GM19452 (cell line): ENCODE data around the gene PLOD3.

Experiments used
- ATAC-seq: cut with Tn5 transposase; IDR thresholded peaks from one replicate; pipeline ENCODE4 v1.9.1; 2021; ENCODE audit not compliant: unreplicated experiment

The PLOD3 gene

DNA sequence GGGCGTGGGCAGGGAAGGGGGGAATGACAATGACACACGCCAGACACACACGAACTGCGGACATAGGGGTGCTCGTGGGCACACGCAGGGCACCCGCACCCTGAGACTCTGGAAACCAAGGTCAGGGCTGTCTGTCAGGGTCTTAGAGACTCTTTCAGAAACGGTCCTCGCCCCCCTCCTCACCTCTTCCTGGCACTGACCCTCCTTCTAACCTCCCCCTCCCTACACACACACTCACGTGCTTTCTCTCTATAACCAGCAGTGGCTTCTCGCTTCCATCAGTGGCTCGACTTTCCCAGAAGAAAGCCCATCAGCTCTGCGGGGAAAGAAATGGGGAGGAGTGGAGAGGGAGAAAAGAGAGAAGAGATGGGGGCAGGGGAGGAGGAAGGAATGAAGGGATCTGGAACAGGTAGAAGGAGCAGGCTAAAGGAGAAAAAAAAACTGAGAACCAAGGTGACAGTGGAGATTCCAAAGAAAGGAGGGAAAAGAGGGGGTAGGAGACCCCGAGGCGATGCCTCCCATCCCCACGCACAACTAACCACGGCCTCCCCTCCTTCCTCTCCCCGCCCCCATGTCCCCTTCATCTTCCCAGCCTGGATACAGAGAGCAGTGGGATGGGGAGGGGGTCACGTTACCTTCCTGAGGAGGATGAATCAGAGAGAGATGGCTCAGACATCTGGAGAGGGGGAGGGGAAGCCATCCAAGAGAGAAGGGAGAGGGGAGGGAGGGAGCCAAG lies 50.3 kb downstream of the PLOD3 start:
- no peak for ATAC-seq

DNA sequence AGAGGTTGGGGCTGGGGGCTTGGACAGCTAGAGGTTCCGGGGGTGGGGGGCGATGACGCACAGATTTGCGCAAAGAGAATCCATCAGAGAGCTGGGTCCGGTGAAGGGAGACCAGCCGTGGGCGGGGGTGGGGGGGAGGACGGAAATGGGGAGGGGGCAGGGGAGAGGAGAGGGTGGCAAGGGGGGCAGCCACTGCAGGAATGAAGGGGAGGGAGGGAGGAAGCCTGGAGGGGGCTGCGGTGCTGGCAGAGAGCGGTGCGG lies 50.8 kb downstream of the PLOD3 start:
- ATAC-seq = no peak

DNA sequence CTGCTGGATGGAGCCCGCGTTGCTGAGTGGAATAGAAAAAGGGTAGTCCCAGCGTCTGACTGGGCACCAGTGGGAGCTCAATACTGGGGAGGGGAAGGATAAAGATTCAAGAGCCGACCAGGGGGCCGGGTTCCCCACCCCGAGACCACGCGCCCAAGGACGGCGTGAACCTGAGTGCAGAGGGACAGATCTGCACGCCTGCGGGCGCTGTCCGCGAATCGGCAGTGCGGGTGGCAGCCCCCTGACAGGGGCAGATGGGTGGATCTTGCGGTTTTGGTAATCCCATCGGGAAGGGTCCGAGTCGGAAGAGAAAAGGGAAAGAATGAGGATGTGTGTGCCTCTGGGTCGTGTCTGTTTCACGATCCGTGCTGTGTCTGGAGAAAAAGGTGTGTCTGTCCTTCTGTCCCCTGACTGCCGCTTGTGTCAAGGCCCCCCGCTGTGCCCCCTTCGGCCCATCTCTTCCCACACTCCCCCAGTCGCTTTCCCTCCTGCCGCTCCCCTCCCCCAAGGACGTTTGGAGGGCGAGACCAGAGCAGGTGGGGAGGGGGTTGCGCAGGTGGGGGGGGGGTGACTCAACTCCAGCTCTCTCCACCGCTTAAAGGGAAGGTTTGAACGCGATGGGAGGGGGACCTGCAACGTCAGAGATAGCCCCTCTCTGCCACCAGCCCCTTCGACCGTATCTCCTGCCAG lies 51.3 kb downstream of the PLOD3 start:
- no peak for ATAC-seq

DNA sequence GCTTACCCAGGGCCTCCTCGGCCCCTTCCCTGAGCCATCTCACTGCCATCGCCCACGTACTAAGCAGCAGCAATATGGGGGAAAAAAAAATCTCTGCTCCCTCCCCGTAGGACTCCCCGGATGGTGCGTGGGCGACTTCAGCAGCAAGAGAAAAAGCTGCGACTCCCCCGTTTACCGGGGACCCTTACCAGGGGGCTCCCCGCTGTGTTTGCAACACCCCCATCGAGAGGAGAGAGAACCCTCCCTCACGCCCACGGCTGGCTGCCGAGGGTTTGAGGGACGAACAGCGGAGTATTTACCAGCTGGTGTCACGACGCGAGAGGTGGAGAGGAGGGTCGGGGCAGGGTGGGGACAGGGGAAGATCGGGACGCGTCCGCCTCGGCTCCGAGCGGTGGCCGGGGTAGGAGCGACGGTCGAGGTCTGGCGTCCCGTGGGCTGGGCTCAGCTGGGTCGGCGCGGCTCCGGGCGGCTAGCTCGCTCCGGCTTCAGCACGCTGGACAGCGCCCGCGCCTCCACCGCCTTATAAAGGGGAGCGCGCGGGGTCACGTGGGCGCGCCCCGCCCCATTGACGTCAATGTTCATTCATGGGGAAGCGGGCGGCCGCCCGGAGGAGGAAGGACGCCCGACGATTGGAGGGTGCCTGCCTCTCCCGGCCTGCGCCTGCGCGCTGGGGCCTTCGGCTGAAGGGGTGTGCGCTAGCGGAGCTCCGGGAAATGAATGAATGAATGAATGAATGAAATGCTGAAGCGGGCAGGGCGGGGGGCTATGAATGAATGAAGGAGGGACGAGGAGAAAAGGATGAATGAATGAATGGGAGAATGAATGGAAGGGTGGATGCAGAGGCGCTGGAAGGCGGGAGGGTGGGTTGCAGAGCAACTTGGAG lies 52.1 kb downstream of the PLOD3 start, which contains the start of gene VGF:
Gene VGF (minus strand): TSS at position 495 of the 883 bp plus-strand sequence. CDS start 726 bp downstream, outside the sequence.
- no peak for ATAC-seq

DNA sequence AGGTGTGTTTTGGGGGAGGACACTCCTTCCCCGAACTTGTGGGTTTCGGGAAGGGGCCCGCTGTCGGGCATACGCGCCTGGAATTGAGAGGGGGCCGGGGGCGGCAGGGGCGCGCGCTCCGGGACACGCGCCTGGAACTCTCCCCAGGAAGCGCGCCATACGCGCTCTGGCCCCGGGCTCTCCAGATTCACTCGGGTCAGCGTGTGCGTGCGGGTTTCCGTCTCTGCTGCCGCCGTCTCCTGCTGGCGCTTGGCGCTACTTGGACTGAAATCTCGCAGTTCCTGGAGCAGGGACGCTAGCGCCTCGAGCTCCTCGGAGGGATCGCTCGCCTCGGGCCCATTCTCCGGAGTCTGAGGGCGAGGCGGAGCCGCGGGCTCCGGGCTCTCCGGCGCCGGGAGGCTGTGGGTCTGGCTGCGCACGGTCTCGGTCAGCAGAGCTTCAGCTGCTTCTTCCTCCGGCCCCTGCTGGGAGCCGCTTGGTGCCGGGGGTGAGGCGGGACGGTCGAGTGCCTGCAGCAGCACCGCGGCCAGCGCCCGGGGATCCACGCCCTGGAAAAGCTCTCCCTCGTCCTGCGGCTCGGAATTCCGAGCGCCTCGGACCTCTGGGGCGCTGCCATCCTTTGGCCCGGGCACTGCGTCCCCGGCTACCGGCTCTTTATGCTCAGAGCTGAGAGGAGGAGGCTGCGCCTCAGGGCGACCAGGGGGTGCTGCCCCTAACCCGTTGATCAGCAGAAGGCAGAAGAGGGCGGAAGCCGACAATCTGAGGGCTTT lies 53.1 kb downstream of the PLOD3 start:
- ATAC-seq = no peak

DNA sequence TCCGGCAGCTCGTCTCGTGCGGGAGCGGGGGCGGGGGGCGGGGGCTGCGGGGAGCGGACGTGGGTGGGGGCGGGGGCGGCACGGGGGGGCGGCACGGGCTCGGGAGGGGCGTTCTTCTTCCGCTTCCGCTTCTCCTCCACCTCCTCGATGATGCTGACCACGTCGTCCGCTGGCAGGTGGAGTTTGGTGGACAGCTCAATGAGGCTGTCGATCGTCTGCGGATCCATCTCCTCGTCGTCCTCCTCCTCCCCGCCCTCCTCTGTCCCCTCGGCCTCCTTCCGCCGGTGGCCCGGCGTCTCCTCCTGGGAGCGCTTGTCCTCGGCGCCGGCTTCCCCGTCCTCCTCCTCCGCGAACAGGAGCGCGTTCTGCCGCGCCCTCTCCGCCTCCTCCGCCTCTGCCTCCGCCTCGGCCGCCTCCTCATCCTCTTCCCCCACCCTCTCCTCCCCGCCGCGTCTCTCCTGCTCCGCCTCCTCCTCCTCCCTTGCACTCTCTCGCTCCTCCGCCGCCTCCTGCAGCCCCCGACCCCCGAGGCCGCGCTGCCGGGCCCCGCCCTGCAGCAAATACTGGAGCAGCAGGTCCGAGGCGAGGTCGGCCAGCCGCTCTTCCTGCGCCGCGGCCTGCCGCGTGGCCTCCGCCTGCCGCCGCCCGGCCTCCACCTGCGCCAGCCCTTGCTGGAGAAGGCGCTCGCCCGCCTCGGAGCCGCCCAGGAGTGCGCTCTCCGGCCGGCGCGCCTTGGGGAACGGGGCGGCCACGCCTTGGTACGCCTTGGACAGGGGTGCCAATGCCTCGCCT lies 53.9 kb downstream of the PLOD3 start:
- ATAC-seq = no peak

DNA sequence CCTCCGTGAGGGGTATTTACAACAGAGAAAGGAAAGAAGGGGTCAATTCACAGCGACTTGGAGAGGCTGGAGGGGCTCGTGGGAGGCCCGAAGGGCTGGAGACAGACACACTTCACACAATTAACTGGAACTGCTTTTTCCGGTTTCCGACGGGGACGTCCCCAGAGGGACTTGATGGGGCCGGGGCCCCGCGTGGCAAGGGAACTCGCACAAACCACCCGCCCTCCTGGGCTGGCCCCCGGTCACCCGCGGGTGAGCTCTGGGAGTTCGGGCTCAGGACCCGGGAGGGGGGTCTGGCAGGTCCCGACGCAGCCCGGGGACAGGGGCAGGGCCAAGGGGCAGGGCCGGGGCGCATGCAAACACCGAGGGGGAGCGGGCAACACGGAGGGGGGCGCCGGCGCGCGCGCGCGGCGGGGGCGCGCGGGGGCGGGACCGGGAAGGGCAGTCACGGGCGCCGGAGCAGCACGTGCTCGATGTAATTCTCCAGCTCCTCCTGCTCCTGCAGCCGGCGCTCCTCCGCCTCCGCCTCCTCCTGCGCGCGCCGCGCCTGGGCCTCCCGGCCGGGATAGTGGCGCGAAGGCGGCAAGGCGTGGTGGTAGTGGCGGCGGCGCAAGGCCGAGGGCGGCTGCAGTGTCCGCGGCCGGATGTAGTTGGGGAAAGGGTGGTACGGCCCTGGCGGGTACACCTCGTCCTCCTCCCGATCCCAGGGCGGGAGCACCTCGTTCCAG lies 54.7 kb downstream of the PLOD3 start:
- ATAC-seq = no peak

DNA sequence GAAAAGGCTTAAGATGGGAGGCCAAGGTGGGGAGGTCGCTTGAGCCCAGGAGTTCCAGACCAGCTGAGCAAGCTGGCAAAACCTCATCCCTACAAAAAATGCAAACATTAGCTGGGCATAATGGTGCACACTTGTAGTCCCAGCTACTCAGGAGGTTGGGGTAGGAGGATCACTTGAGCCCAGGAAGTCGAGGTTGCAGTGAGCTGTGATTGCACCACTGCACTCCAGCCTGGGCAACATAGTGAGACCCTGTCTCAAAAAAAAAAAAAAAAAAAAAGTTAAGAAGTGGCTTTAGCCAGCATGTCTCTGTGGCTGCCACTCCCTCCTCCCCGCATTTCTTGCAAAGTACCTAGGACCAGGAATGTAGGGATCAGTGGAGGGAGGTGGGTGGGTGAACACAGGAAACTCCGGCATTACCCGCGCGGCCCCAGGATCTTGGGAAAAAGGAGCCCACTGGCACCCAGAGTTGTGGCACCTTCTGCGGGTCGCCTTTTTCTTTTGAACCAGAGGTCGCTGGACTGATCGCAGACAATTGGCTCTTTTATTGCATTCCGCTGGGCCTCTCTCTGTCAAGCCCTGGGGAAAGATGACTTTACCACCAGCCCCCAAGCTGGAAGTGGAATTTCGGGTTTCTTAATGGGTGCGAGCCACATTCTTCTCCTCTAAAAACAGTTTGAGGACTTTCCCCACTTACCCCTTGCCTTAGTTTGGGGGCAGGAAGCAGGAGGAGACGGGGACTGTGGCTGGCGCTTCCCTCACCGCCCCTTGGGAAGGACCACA lies 55.5 kb downstream of the PLOD3 start:
- ATAC-seq = no peak

DNA sequence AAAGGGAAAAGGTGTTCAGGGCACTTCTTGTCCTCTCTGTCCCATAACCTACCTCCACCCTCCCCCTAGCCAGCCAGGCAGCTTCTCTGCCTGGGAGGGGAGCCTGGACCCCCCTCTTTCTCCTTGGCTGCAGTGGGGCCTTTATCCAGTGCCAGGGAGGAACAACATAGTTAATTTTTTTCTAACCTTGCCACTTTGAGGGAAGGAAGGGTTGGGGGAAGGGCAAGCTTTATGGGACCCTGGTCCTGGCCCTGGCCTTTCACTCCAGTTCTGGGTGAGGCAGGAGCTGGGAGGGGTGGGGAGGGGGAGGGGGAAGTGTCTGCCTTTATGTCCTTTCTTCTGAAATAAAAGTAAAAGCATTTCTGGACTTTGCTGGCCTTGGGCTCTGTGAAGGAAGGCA lies 56.5 kb downstream of the PLOD3 start:
- ATAC-seq = no peak

DNA sequence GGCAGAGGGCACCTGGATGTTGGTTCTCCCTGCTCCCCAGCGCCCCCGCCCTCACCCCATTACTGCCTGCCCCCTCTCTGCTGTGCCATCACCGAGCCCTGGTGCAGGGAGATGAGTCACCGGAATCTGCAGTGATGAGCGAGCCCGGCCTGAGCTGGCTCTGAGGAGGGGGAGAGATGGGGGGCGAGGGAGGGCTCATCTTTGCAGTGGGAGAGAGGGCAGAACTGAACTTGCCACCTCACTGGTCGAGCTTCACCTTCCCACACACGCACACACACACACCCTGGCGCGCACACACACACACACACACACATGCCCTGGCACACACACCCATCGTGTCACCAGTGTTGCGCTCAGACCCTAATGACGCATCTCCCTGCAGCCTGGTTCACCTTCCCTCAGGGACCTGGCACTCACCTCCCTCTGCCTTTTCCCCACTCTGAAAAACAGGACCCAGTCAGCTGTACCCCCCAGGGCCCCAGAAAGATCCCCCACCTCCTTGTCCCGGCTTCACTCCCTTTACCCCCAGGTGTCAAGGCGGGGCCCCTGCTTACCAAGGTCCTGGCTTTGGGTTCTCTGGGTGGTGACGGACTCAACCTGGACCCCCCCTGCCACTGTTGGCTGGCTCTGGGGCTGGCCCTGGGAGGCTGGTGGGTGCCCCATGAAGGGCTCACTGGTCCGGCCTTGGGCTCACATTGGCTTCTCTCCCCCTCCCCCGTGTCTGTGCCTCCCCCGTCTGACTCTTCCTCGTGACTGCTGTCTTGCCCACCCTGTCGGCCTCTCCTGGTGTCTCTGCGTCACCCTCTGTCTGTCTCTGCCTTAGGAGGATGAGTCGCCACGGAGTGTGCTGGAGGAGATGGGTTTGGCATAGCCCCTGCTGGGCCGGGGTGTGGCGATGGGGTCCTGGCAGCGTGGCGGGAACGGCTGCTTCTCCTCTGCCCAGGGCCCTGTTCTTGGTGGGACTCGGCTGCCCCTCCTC lies 57.4 kb downstream of the PLOD3 start:
- ATAC-seq = no peak

DNA sequence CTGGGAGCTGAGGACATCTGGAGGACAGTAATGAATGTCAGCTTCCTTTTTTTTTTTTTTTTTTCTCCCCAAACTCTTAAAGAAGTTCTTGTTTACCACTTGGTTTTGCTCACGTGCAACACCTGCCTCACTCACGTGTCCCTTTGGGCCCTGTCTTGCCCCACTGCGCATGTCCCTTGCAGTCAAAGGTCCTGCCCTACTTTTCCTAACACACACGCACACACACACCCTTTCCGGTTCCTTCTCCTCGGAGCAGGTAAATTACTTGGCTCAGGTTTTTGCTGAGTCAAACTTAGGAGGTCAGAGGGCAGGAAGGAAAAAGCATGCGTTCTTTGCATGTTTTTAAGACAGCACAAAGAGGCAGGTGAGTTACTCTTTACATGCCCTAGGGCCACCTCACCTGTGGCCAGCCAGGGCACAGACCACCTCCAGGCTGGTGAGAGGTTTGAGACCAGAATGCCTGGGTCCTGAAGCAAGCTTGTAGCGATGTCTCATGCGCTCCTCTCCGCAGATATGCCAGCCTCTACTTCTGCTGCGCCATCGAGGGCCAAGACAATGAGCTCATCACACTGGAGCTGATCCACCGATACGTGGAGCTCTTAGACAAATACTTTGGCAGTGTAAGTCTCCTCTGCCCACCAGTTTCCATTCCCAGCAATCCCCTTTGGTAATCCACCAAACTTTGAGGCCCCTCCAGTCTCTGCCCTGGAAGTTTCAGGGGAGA lies 60.4 kb downstream of the PLOD3 start:
- no peak for ATAC-seq

DNA sequence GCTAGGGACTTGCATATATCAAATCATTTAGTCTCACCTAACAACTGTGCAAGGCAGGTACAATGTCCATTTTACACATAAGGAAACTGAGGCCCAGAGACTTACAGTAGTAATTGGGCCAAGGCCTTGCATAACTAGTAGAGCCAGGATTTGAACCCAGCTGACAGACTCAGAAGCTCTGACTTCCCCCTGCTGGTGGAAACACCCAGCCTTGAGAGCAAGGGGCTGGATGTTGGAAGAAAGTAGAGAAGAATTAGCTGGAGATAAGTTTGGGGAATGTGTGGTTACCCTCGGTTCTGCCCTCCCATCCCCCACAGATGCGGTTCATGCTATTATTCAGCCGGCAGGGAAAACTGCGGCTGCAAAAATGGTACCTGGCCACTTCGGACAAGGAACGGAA lies 61.1 kb downstream of the PLOD3 start:
- no peak for ATAC-seq
